Type B pancreatic cell (in vitro differentiated cells): ENCODE data around the gene RAVER2. TPM values are rescaled to one million over a fixed set of nuclear protein-coding genes. Genes with fewer than 3 reads are reported as not detected.
"Not testable (repeated sequence)": the region's sequence is repeated elsewhere in the genome, so short reads cannot be mapped to it uniquely, and the experiment has no call there.

Experiments used
- DNase-seq: peaks from one replicate; pipeline ENCODE4 v3.0.0; 2021; ENCODE audit warnings: mixed read lengths; ENCODE audit not compliant: unreplicated experiment; ENCODE audit errors: extremely low spot score
- H3K27ac Mint-ChIP-seq: 2 replicates; pipeline ENCODE4 v1.8.0; 2021; ENCODE audit warnings: mild to moderate bottlenecking, mixed read lengths
- H3K27me3 Mint-ChIP-seq: 2 replicates; pipeline ENCODE4 v1.8.0; 2021; ENCODE audit warnings: mixed read lengths
- H3K36me3 Mint-ChIP-seq: 2 replicates; pipeline ENCODE4 v1.8.0; 2021; ENCODE audit warnings: mixed read lengths
- H3K4me1 Mint-ChIP-seq: one replicate; pipeline ENCODE4 v1.8.0; 2021; ENCODE audit warnings: mixed read lengths; ENCODE audit not compliant: unreplicated experiment
- H3K4me3 Mint-ChIP-seq: 2 replicates; pipeline ENCODE4 v1.8.0; 2021; ENCODE audit warnings: mild to moderate bottlenecking, mixed read lengths
- H3K9me3 Mint-ChIP-seq: 2 replicates; pipeline ENCODE4 v1.8.0; 2021; ENCODE audit warnings: mixed read lengths
- long read RNA-seq: library from polyadenylated mRNA; unstranded; transcript quantifications from one replicate; pipeline ENCODE4 v2.0.0, GENCODE V29; 2020
- total RNA-seq: library from RNA; stranded (reverse); gene quantifications from 2 replicates; pipeline ENCODE4 v1.2.1, GENCODE V29; 2021; ENCODE audit warnings: low replicate concordance
- TF ChIP-seq, protein P1 (sequence below): fragments of 200-600 bp; sonication (generic); conservative IDR thresholded peaks from 2 replicates; pipeline ENCODE4 v1.5.0; 2021; ENCODE audit warnings: antibody characterized with exemption, mild to moderate bottlenecking

Gene RAVER2, protein sequence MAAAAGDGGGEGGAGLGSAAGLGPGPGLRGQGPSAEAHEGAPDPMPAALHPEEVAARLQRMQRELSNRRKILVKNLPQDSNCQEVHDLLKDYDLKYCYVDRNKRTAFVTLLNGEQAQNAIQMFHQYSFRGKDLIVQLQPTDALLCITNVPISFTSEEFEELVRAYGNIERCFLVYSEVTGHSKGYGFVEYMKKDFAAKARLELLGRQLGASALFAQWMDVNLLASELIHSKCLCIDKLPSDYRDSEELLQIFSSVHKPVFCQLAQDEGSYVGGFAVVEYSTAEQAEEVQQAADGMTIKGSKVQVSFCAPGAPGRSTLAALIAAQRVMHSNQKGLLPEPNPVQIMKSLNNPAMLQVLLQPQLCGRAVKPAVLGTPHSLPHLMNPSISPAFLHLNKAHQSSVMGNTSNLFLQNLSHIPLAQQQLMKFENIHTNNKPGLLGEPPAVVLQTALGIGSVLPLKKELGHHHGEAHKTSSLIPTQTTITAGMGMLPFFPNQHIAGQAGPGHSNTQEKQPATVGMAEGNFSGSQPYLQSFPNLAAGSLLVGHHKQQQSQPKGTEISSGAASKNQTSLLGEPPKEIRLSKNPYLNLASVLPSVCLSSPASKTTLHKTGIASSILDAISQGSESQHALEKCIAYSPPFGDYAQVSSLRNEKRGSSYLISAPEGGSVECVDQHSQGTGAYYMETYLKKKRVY
- total RNA-seq, result 26.5 and 28.0 TPM in 2 replicates
- long read RNA-seq, partial matches to known transcripts, result 9 of 11 reads
- long read RNA-seq, other reads (novel, unspliced or antisense), result 2 of 11 reads

DNA sequence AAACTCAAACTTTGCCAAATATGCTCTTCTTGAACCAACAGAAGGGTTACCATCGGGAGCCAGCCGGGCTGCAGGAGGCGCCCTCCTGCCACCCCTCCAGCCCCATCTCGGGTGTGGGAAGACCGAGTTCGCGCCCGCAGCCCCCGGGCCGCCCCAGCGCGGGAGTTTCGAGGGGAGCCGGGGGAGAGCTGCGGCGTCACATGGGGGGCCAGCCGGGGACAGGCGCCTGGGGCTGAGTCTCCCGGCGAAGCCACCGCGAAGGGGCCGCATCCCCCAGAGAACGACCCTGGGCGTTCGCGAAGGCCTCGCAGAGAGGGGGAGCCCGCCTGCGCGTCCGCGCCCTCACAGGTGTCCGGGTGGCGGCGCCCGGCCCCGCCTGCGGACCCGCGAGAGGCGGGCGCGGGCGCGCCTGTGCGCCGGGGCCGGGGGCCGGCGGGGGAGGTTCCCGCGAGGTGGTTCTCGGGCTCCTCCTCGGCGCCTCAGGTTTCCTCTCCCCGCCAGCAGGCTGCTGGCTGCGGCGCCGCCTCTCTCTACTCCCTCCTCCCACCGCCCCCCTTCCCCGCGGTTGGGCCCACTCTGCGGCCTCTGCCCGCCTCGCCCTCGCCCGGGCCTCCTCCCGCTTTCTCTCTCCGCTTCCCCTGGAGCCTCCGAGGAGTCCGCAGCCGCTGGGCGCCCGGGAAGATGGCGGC, at the start of gene RAVER2:
Gene RAVER2, plus strand, starts transcription at position 584 of the 689 bp plus-strand sequence. Its CDS starts 98 bp downstream, at position 682.
- H3K36me3 Mint-ChIP-seq, result no peaks in the 10 kb centered on the region
- peak; percentile 88 for DNase-seq
- H3K4me3 Mint-ChIP-seq, result peak within 1 kb of the TSS; percentile 94

DNA sequence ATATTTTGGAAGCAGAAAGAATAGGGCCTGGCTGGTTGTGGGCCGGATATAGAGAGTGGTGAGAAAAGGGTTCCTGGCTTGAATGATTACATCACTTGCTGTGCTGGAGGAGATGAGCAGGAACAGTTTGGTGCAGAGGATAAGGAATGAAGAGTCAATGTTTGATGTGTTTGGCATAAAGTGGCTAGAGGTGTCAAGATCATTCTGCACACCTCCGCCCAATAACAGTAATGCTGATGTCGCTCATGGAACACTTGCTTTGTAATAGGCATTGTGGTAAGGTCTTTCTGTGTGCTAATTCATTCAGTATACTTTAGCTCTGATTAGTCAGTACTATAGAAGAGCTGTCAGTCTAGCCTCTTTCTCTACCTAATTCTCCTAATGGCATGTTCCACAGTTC, 48.0 kb upstream of the RAVER2 start:
- DNase-seq, result no peak
- Mint-ChIP-seq H3K27me3 (no peaks in the 10 kb centered on the region), H3K4me1 (peaks cover 14% of the 10 kb centered on the region), H3K27ac (no peak overlapping the region), H3K9me3 (peaks cover 4% of the 10 kb centered on the region), H3K36me3 (peaks cover 8% of the 10 kb centered on the region), H3K4me3 (no peak overlapping the region)
- TF ChIP-seq, protein P1, sequence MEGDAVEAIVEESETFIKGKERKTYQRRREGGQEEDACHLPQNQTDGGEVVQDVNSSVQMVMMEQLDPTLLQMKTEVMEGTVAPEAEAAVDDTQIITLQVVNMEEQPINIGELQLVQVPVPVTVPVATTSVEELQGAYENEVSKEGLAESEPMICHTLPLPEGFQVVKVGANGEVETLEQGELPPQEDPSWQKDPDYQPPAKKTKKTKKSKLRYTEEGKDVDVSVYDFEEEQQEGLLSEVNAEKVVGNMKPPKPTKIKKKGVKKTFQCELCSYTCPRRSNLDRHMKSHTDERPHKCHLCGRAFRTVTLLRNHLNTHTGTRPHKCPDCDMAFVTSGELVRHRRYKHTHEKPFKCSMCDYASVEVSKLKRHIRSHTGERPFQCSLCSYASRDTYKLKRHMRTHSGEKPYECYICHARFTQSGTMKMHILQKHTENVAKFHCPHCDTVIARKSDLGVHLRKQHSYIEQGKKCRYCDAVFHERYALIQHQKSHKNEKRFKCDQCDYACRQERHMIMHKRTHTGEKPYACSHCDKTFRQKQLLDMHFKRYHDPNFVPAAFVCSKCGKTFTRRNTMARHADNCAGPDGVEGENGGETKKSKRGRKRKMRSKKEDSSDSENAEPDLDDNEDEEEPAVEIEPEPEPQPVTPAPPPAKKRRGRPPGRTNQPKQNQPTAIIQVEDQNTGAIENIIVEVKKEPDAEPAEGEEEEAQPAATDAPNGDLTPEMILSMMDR, result no peak

More for the DNA sequence above, at the start of gene RAVER2:
- H3K4me1 Mint-ChIP-seq, result peaks cover 19% of the 10 kb centered on the region
- no peaks in the 10 kb centered on the region for H3K9me3 Mint-ChIP-seq
- TF ChIP-seq, protein P1, result peak; percentile 62
- H3K27ac Mint-ChIP-seq, result peak within 1 kb of the TSS; percentile 93
- H3K27me3 Mint-ChIP-seq, result no peaks in the 10 kb centered on the region

DNA sequence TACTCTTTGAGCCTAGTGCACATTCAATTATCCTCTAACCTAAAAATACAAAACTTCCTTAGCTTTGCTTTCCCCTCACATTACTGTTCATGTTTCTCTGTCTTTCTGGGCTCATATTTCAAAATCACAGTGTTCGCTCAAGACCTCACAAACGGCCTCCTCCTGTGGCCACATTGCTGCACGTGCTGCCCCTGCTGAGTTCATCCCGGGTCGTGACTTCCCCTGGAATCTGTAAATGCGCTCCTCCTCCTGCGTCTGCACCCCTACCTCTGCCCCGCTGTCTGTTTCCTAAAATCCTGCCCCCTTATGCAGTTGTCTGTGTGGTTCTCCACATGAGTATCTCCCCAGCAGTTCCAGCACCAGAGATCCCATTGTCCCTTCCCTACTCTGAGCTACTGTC, 45.5 kb upstream of the RAVER2 start:
- peaks cover 4% of the 10 kb centered on the region for H3K9me3 Mint-ChIP-seq
- H3K27me3 Mint-ChIP-seq, result no peaks in the 10 kb centered on the region
- TF ChIP-seq, protein P1, result no peak
- peaks cover 14% of the 10 kb centered on the region for H3K4me1 Mint-ChIP-seq
- no peak overlapping the region for H3K27ac Mint-ChIP-seq
- H3K4me3 Mint-ChIP-seq, result no peak overlapping the region
- no peak for DNase-seq
- peaks cover 9% of the 10 kb centered on the region for H3K36me3 Mint-ChIP-seq

DNA sequence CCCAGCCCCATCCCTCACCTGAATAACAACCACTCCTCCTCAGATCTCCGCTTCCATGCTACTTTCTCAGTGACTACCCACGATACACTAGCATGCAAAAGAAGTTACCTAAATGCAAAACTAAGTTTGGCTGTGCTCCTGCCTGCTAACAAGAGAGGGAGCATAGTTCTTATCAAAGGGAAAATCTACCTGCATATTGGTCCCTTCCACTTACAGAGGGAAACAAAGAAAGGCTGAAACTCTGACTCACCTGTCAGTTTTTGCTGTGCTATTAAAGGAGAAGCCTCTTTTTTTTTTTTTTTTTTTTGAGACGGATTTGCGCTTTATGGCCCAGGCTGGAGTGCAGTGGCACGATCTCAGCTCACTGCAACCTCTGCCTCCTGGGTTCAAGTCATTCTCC, 43.8 kb upstream of the RAVER2 start:
- Mint-ChIP-seq H3K4me3 (no peak overlapping the region), H3K9me3 (peaks cover 4% of the 10 kb centered on the region), H3K27me3 (no peaks in the 10 kb centered on the region), H3K36me3 (peaks cover 5% of the 10 kb centered on the region), H3K4me1 (peaks cover 14% of the 10 kb centered on the region), H3K27ac (peak overlapping the region; percentile 2)
- DNase-seq, result no peak
- TF ChIP-seq, protein P1, result no peak

DNA sequence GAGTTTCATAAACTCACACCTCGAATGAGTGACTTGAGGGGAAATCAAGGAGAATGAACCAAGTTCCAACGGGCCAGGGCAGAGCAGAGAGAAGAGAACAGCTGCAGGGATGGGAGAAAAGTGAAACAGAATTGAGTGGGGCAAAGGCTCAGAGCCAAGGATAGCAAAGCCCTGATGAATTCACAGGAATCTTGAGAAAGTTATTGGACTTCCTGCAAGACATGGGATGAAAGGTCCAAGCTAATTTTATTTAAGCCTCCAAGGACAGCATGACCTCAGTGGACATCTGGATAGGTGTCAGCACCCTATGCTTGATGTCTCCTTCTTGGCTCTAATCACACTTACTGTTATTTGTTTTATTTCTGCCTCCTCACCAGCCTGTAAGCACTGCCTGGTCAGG, 43.0 kb upstream of the RAVER2 start:
- H3K4me1 Mint-ChIP-seq, result peaks cover 14% of the 10 kb centered on the region
- peaks cover 5% of the 10 kb centered on the region for H3K36me3 Mint-ChIP-seq
- H3K27ac Mint-ChIP-seq, result no peak overlapping the region
- no peaks in the 10 kb centered on the region for H3K27me3 Mint-ChIP-seq
- H3K9me3 Mint-ChIP-seq, result peaks cover 4% of the 10 kb centered on the region
- no peak for DNase-seq
- no peak overlapping the region for H3K4me3 Mint-ChIP-seq
- TF ChIP-seq, protein P1, result no peak

DNA sequence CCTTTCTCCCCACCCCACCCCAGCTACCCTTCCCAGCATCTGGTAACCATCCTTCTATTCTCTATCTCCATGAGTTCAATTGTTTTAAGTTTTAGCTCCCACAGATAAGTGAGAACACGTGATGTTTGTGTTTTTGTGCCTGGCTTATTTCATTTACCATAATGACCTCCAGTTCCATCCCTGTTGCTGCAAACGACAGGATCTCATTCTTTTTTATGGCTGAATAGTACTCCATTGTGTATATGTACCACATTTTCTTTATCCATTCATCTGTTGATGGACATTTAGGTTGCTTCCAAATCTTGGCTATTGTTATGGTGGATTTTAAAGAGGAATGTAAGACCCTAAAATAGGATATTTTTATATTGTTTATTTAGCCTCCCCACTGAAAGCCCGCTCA, 42.2 kb upstream of the RAVER2 start:
- H3K36me3 Mint-ChIP-seq, DNase-seq, H3K9me3 Mint-ChIP-seq, H3K4me3 Mint-ChIP-seq, H3K27ac Mint-ChIP-seq, H3K27me3 Mint-ChIP-seq: not testable (repeated sequence)
- peaks cover 14% of the 10 kb centered on the region for H3K4me1 Mint-ChIP-seq
